ENCODE measurements around the gene MANSC1. TPM values are rescaled to one million over a fixed set of nuclear protein-coding genes. Genes with fewer than 3 reads are reported as not detected.

The MANSC1 gene
- total RNA-seq, 1 donor from 2014 or later: 23.7 TPM

- ATAC-seq (no peak), DNase-seq (no peak)
- TF ChIP-seq CTCF (IDR thresholded peaks at IDR 0.05): no peak
- H3K27ac ChIP-seq: no peak overlapping the region
- no peaks in the 10 kb centered on the region for H3K9me3 ChIP-seq
- H3K4me3 ChIP-seq: no peak overlapping the region
- intact Hi-C loops (cut with DNase I): no loop called here
- no peaks in the 10 kb centered on the region for H3K27me3 ChIP-seq (ENCODE audit: low read depth)
- peaks cover 19% of the 10 kb centered on the region for H3K4me1 ChIP-seq
- no peaks in the 10 kb centered on the region for H3K36me3 ChIP-seq
Measured at GRCh38 chr12:12380949-12381593, 31.0 kb upstream of the MANSC1 start.

DNA sequence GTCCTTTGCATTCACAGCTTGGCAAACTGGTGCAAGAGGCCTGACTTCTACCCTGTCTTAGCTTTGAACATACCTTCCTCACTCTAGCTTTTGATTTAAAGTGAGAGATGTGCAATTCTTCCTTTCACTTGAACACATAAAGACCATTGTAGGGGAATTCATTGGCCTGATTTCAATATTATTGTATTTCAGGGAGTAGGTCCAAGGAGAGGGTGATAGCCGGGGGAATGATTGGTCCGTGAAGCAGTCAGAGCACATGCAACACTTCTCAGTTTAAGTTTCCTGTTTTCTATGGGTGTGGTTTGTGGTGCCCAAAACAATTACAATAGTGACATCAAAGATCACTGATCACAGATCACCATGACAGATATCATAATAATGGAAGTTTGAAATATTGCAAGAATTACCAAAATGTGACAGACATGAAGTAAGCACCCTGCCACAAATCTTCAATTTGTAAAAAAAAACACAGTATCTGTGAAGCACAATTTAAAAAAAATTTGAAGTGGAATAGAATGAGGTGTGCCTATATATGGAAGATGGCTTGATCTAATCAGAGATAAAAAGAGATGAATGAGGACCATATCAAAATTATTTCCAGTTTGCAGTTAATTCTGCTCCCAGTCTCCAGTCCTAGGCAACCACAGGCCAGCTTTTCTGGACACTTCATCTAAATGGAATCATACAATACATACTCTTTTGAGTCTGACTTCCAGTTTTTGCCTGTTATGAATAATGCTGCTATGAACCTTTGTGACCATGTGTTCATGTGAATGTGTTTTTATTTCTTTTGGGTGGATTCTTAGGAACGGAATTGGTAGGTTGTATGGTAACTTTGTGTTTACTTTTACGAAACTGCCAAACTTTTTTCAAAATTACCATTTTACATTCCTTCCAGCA, 30.0 kb upstream of the MANSC1 start:
- Histone ChIP-seq H3K27me3 (ENCODE audit: low read depth) (no peaks in the 10 kb centered on the region), H3K27ac (peak overlapping the region; percentile 16), H3K36me3 (no peaks in the 10 kb centered on the region), H3K9me3 (no peaks in the 10 kb centered on the region), H3K4me3 (no peak overlapping the region), H3K4me1 (peaks cover 19% of the 10 kb centered on the region)
- intact Hi-C loops (cut with DNase I): loop anchor here (10.0 kb wide), 1 partner anchor 185 kb away; the partner anchor contains the start of gene DUSP16
- TF ChIP-seq CTCF (IDR thresholded peaks at IDR 0.05): no peak
- DNase-seq (no peak), ATAC-seq (peak; percentile 77 to 85)

GRCh38 chr12:12378616-12379015, 28.6 kb upstream of the MANSC1 start:
- Histone ChIP-seq H3K27me3 (ENCODE audit: low read depth) (no peaks in the 10 kb centered on the region), H3K9me3 (no peaks in the 10 kb centered on the region), H3K4me3 (no peak overlapping the region), H3K27ac (no peak overlapping the region), H3K4me1 (peaks cover 19% of the 10 kb centered on the region), H3K36me3 (no peaks in the 10 kb centered on the region)
- intact Hi-C loops (cut with DNase I): loop anchor here (10.0 kb wide), 1 partner anchor 186 kb away; the partner anchor contains the start of gene DUSP16
- ATAC-seq (peak in 1 of 2 donors; percentile 30), DNase-seq (no peak)
- no peak for TF ChIP-seq CTCF (IDR thresholded peaks at IDR 0.05)

DNA sequence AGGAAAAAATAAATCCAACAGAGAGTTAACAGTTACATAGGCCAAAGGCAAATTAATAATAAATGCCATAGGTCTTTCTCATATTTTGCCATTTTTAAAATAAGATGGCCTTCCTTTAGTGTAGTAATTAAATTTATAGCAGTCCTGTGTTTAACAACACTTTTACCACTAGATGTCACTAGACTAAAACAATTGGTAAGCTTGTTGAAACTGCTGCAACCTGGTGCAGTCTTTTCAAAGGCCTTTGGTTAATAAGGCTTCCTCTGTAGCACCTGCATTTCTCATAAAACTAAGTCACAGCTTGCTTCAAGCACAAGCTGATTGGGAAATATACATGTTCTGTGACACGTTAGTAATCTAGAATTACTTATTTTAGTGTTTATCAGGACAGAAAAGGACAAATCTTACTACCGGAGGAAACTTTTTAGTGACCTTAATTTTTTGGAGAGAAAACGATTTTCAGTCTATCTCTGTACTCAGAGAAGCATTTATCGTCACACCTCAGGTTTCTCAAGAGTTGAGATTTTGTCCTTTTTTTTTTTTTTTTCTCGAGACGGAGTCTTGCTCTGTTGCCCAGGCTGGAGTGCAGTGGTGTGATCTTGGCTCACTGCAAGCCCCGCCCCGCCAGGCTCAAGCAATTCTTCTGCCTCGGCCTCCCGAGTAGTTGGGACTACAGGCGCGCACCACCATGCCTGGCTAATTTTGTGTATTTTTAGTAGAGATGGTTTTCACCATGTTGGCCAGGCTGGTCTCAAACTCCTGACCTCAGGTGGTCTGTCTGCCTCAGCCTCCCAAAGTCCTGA, 26.8 kb upstream of the MANSC1 start:
- H3K27ac ChIP-seq: no peak overlapping the region
- no peaks in the 10 kb centered on the region for H3K27me3 ChIP-seq (ENCODE audit: low read depth)
- peak; percentile 85 to 89 for ATAC-seq
- no peak for DNase-seq
- intact Hi-C loops (cut with DNase I): loop anchor here (10.0 kb wide), 1 partner anchor 188 kb away; the partner anchor contains the start of gene DUSP16
- peaks cover 19% of the 10 kb centered on the region for H3K4me1 ChIP-seq
- no peaks in the 10 kb centered on the region for H3K9me3 ChIP-seq
- peak; percentile 75 for TF ChIP-seq CTCF (IDR thresholded peaks at IDR 0.05)
- peaks cover 10% of the 10 kb centered on the region for H3K36me3 ChIP-seq
- H3K4me3 ChIP-seq: no peak overlapping the region
